Measurements from ENCODE around the gene SLC13A1.

- TF ChIP-seq CTCF (IDR thresholded peaks at IDR 0.05) (no peak), ZFX (IDR thresholded peaks at IDR 0.05; ENCODE audit: borderline replicate concordance) (no peak)
Measured at GRCh38 chr7:123241809-123242208, 42.0 kb upstream of the SLC13A1 start.
